SHP77 (cell line): Measurements from ENCODE around the gene TRIM43B.
"Not testable (repeated sequence)": the region's sequence is repeated elsewhere in the genome, so short reads cannot be mapped to it uniquely, and the experiment has no call there.

Source experiments
- DNase-seq, 2 experiments: peaks; one replicate each; lab custom pipeline; 2025; lab: John Stamatoyannopoulos, UW

TRIM43B gene

DNA sequence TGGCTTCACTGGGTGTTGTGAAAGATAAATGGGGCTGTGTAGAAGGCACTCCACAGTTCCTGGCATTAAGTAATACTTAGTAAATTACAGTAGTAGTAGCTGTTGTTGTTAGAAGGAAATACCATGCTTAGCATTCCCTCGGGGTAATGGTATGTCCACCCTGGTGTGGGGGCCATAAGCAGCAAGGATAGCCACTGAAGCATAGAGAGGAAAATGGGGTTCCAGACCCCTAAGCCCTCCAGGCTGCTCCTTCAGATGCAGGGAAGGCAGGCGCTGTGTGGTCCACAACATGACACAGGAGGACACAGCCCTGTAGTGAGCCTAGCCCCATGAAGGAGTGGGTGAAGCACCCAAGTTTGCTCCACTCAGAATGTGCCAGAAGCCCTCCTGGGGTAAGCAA, 50.6 kb downstream of the TRIM43B start:
- not testable (repeated sequence) for DNase-seq

DNA sequence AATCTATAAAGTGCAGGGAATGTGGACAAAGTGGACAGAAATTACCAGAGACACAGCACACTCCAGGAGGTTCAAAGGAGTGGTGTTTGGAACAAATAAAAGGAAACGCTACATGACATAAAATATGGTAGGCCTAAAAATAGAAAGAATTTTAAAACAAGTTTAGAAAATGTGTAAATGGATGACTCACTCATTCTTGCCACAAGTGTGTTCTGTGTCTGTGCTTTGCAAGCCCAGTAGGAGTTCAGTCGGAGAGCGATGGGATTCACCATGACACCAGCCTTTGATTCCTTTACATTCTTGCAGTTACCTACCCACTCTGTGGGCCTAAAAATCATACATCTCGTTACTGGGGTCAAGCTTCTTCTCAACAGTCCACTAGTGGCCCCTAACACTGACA, 51.2 kb downstream of the TRIM43B start:
- not testable (repeated sequence) for DNase-seq

DNA sequence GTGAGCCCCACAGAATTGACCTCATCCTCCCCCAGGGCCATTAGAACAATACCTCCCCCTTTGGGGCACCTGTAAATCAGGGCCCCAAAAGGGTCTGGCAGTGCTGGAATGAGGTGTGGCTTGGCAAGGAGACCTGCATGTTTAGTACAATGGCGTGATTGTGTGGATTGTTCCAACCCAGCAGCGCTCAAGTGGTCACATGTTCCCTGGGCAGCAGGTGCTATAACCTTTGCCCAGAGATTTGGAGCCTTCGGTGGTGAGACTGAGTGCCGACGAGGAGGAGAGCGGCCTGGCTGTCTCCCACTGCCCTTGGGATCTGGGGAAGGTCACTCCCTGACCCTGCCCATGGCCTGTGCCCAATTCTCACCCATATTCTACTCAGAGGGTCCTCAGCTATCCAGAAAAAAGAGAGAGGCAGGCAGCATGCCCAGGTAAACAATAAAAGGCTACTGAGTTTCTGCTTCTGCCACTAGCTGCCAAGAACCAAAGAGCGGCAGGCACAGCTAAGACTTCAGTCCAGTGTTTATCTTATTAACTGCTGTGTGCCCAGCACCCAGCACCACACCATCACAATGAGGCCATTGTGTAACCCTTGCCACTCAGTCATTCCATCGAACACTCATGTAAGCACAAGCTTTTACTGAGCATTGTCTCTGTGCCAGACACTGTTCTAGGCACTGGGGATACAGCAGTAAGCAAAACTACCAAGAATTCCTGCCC, 54.6 kb downstream of the TRIM43B start:
- DNase-seq, result not testable (repeated sequence)

DNA sequence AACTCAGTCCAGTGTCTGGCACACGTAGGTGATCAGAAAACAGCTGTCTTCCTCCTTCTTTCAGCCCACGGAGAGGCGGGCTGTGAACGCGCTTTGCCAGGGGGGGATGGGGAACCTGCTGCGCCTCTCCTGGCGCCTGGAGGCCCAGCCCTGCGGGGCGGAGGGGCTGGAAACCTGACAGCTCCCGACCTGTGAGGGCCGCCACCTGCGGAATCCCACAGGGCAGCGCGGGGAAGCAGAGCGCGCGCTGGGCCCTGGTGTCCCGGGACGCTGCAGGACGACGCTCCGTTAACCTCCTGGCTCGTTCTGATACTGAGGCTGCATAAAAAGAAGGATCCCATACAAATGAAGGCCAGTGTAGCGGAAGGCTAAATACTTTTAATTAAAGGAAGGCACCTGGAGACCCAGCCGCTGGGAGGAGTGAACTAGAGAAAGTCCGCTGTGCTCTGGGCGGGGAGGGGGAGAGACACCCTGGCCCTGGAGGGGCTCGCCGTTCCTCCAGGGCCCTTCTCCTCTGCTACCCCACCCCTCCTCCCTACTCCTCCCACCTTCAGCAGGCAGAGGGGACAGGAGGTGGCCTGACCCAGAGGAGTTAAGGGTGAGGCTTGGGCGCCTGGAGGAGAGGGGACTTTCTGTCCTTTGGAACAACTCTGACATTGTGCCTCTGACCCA, 57.2 kb downstream of the TRIM43B start:
- DNase-seq, result not testable (repeated sequence)
